Astrocyte of the cerebellum (primary cell): ENCODE measurements around the gene CNGB1.
"Not testable (repeated sequence)": the region's sequence is repeated elsewhere in the genome, so short reads cannot be mapped to it uniquely, and the experiment has no call there.

Source experiments
- DNase-seq: peaks from one replicate; pipeline ENCODE4 v3.0.0-alpha.2; 2011; ENCODE audit warnings: low read depth
- H3K4me3 ChIP-seq: 2 replicates; pipeline ENCODE4 v1.5.1; 2011; ENCODE audit warnings: mild to moderate bottlenecking, low read depth, low read length, moderate library complexity
- CTCF ChIP-seq: IDR thresholded peaks from 2 replicates; pipeline ENCODE4 v1.5.1; 2012; ENCODE audit warnings: low read length, low read depth, moderate library complexity, mild to moderate bottlenecking; ENCODE audit errors: missing control alignments
- in situ Hi-C: cut with HindIII; loops from 2 replicates; pipeline ENCODE4 v1.10.0; 2017; ENCODE audit warnings: low sequenced_read_pairs

The CNGB1 gene

GRCh38 chr16:57920215-57920879 is 50.6 kb downstream of the CNGB1 start:
- in situ Hi-C loops, result no loop called here

GRCh38 chr16:57918994-57919393 is 51.9 kb downstream of the CNGB1 start:
- H3K4me3 ChIP-seq, result no peak overlapping the region
- no peak for DNase-seq
- in situ Hi-C loops, result no loop called here
- TF ChIP-seq CTCF, result no peak

More at GRCh38 chr16:57920215-57920879, 50.6 kb downstream of the CNGB1 start:
- TF ChIP-seq CTCF, result no peak
- no peak for DNase-seq
- H3K4me3 ChIP-seq, result no peak overlapping the region

- no peak overlapping the region for H3K4me3 ChIP-seq
- in situ Hi-C loops, result no loop called here
- no peak for DNase-seq
- no peak for TF ChIP-seq CTCF
Observed at GRCh38 chr16:57918444-57918843, 52.5 kb downstream of the CNGB1 start.

GRCh38 chr16:57917929-57918328 is 53.0 kb downstream of the CNGB1 start:
- H3K4me3 ChIP-seq, in situ Hi-C loops, DNase-seq: not testable (repeated sequence)

- DNase-seq, in situ Hi-C loops, H3K4me3 ChIP-seq: not testable (repeated sequence)
Observed at GRCh38 chr16:57917489-57917888, 53.4 kb downstream of the CNGB1 start.

GRCh38 chr16:57916735-57917438 is 54.0 kb downstream of the CNGB1 start:
- no peak overlapping the region for H3K4me3 ChIP-seq
- TF ChIP-seq CTCF, result no peak
- in situ Hi-C loops, result no loop called here
- DNase-seq, result no peak

GRCh38 chr16:57915811-57916488 is 55.0 kb downstream of the CNGB1 start:
- no peak for TF ChIP-seq CTCF
- in situ Hi-C loops, result no loop called here
- no peak for DNase-seq
- H3K4me3 ChIP-seq, result no peak overlapping the region
